Natural killer cell treated with Interleukin-12 subunit alpha and Interleukin-12 subunit beta and Interleukin-15 and Interleukin-18, amount 100 ng/mL, for 72 hours (primary cell): Measurements from ENCODE around the gene PPEF2. TPM values are rescaled to one million over a fixed set of nuclear protein-coding genes. Genes with fewer than 3 reads are reported as not detected.

Experiments
- ATAC-seq, 2 donors: fragments of 150-1000 bp; cut with Tn5 transposase in 1 of 2; sonication (Bioruptor Pico), chemical (Tn5 transposase) in 1 of 2; 2 replicates each; pipeline ENCODE4 v1.10.0; 2021
- DNase-seq: peaks from one replicate; pipeline ENCODE4 v3.0.0; 2022; ENCODE audit warnings: low spot score
- H3K27ac Mint-ChIP-seq, 2 donors: 1 replicate in 1 of 2; 2 replicates in 1 of 2; pipeline ENCODE4 v1.8.0; 2022; ENCODE audit warnings: mixed read lengths in 2 of 2, mild to moderate bottlenecking in 1 of 2, moderate library complexity in 1 of 2
- H3K27me3 Mint-ChIP-seq, 2 donors: 1 replicate in 1 of 2; 2 replicates in 1 of 2; pipeline ENCODE4 v1.8.0; 2022; ENCODE audit warnings: mixed read lengths in 2 of 2
- H3K36me3 Mint-ChIP-seq: one replicate; pipeline ENCODE4 v1.8.0; 2022; ENCODE audit warnings: mixed read lengths
- H3K4me1 Mint-ChIP-seq, 2 donors: 1 replicate in 1 of 2; 2 replicates in 1 of 2; pipeline ENCODE4 v1.8.0; 2022; ENCODE audit warnings: low read depth in 2 of 2, mixed read lengths in 2 of 2, mild to moderate bottlenecking in 1 of 2
- H3K4me3 Mint-ChIP-seq: one replicate; pipeline ENCODE4 v1.8.0; 2022; ENCODE audit warnings: mixed read lengths
- H3K9me3 Mint-ChIP-seq: 2 replicates; pipeline ENCODE4 v1.8.0; 2022; ENCODE audit warnings: mixed read lengths
- total RNA-seq, 2 donors: library from RNA; stranded (reverse); gene quantifications; one replicate each; pipeline ENCODE4 v1.2.3, GENCODE V29; 2022

PPEF2 gene
- total RNA-seq, 2 donors from 2014 or later, result not detected

DNA sequence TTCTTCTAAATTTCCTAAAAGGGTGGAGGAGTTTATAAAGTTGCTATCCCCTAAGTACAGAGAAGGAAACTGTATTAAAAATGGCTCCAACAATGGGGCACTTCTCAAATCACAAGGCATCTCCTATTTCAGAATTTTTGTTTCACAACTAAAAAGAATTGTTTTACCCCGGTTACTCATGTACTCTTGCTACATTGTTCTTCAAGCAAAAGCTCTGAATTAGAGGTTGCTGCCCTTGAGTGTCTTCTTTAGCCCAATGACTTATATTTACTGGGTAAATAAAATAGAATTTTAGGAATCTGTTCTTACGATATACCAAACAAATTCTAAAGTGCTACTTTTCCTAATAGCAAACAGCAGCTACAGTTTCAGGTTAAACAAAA is 67.5 kb downstream of the PPEF2 start:
- no peak overlapping the region for H3K27ac Mint-ChIP-seq
- H3K36me3 Mint-ChIP-seq, result no peaks in the 10 kb centered on the region
- H3K4me1 Mint-ChIP-seq, result no peaks in the 10 kb centered on the region
- DNase-seq (no peak), ATAC-seq (no peak)
- H3K9me3 Mint-ChIP-seq, result no peaks in the 10 kb centered on the region
- H3K4me3 Mint-ChIP-seq, result no peak overlapping the region
- H3K27me3 Mint-ChIP-seq, result peaks cover 0 to 3% of the 10 kb centered on the region in 2 donors

DNA sequence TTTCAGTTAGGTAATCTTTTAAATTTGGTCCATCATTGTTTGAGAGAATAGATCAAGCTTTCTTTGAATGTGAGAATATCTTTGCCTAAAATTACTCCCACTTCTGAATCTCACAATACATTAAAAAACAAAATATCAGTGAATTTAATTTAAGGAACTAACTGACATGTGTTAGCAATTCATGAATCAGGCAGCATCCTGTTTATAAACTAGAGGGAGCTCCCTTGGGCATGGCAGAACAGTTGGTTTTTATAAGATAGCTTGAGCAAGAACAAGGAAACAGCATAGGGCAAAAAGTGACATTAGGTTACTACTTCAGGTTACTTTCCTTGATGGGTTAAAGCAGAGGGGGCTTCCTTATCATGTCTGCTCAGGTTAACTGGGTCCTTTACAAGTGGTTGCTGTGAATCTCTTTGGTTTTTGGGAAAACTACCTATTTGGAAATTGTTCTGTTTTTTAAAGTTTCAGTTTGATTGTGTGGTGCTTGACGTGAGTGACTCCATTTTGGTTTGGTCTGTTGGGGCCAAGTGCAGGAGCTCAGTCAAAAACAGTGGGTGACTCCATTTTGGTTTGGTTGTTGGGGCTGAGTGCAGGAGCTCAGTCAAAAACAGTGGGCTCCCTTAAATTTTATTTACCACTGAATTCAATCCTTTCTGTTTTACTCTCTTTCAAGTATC is 68.0 kb downstream of the PPEF2 start:
- Mint-ChIP-seq H3K9me3 (no peaks in the 10 kb centered on the region), H3K27ac (no peak overlapping the region), H3K4me3 (no peak overlapping the region), H3K4me1 (no peaks in the 10 kb centered on the region), H3K27me3 (peaks cover 0 to 3% of the 10 kb centered on the region in 2 donors), H3K36me3 (no peaks in the 10 kb centered on the region)
- no peak for ATAC-seq
- DNase-seq, result no peak

DNA sequence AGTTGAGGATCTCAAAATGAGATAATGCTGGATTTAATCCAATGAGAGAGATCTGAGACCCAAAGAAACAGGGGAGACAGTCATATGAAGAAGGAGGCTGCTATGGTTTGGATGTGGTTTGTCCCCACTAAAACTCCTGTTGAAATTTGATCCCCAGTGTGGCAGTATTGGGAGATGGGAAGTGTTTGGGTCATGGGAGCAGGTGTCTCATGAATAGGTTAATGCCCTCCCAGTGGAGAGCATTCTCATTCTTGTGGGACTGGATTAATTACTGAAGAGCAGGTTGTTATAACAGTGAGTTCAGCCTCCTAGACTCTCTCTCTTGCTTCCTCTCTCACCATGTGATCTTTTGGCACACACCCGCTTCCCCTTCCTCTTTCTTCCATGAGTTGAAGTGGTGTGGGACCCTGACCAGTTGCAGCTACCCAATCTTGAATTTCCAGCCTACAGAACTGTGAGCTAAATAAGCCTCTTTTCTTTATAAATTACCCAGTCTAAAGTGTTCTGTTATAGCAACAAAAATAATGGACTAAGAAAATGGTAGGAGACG is 70.3 kb downstream of the PPEF2 start:
- no peak for ATAC-seq
- no peaks in the 10 kb centered on the region for H3K4me1 Mint-ChIP-seq
- no peak overlapping the region for H3K27ac Mint-ChIP-seq

DNA sequence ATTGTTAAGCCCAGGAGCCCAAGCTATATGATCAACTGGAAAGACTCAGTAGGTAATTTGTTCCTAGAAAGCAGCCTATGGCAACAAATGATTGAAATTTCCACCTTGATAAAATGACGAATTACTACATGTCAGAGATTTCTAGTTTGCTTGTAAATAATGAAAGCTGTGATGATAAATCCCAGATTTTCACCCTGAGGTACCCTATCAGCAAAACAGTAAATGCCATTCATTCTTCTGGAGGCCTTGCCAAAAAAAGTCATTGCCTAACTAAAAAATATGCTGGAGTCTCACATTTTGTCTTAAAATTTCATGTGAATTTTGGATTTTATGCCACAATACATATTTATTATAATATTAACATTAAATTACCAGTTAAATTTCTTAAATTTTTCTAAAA is 71.3 kb downstream of the PPEF2 start:
- no peak overlapping the region for H3K27ac Mint-ChIP-seq

More for the DNA sequence above, 70.3 kb downstream of the PPEF2 start:
- Mint-ChIP-seq H3K9me3 (no peaks in the 10 kb centered on the region), H3K4me3 (no peak overlapping the region), H3K27me3 (peaks cover 0 to 3% of the 10 kb centered on the region in 2 donors), H3K36me3 (no peaks in the 10 kb centered on the region)
- no peak for DNase-seq

DNA sequence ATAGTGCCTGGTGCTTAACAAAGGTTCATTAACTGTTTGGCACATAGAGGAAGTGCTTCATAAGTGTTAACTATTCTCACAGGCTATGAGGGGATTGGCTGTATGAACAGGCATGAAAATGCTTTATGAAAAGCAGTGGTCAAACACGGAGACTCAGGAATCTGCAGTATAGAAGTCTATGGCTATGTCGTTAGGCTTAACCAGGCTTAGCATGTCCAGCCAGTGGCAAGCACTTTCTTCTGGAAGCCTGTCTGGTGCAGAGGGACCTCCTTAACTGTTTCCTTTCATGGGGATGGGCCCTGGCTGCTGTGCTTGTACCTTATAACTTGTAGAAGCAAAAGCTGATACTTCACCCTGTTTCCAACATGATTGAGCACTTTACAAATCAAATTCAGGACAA is 78.4 kb downstream of the PPEF2 start:
- DNase-seq (no peak), ATAC-seq (no peak)
- Mint-ChIP-seq H3K27me3 (no peaks in the 10 kb centered on the region), H3K36me3 (no peaks in the 10 kb centered on the region), H3K4me3 (no peak overlapping the region), H3K4me1 (no peaks in the 10 kb centered on the region), H3K9me3 (no peaks in the 10 kb centered on the region), H3K27ac (no peak overlapping the region)

More for the DNA sequence above, 71.3 kb downstream of the PPEF2 start:
- ATAC-seq (no peak), DNase-seq (no peak)
- Mint-ChIP-seq H3K9me3 (no peaks in the 10 kb centered on the region), H3K36me3 (no peaks in the 10 kb centered on the region), H3K27me3 (peaks cover 0 to 3% of the 10 kb centered on the region in 2 donors), H3K4me1 (no peaks in the 10 kb centered on the region), H3K4me3 (no peak overlapping the region)

DNA sequence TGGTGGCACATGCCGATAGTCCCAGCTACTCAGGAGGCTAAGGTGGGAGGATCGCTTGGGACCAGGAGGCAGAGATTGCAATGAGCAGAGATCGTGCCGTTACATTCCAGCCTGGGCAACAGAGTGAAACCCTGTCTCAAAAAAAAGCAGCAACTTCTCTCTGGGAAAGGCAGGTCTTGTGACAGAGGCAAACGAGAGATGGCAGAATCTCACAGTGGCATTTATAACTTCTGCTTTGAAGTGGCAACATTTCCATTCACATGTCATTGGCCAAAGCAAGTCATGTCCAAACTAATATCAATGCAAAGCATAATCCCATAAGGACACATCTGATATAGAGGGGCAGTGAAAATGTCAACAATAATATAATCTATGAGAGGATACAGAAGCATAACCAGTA is 79.8 kb downstream of the PPEF2 start:
- Mint-ChIP-seq H3K36me3 (no peaks in the 10 kb centered on the region), H3K9me3 (no peaks in the 10 kb centered on the region), H3K27ac (no peak overlapping the region), H3K27me3 (no peaks in the 10 kb centered on the region), H3K4me1 (no peaks in the 10 kb centered on the region), H3K4me3 (no peak overlapping the region)
- ATAC-seq (no peak), DNase-seq (no peak)

DNA sequence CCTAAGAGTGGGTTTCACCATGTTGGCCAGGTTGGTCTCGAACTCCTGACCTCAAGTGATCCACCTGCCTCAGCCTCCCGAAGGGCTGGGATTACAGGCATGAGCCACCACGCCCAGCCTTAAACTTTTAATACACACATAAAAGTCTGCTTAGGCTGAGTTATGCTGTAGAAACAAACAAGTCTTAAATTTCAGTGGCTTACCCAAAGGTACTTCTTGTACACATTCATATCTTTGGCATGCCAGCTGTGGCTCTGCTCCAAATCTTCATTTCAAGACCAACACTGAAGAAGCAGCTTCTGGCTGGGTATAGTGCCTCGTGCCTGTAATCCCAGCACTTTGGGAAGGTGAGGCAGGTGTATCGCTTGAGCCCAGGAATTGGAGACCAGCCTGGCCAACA is 80.3 kb downstream of the PPEF2 start:
- Mint-ChIP-seq H3K27ac (no peak overlapping the region), H3K4me3 (no peak overlapping the region), H3K4me1 (no peaks in the 10 kb centered on the region), H3K9me3 (no peaks in the 10 kb centered on the region), H3K27me3 (no peaks in the 10 kb centered on the region), H3K36me3 (no peaks in the 10 kb centered on the region)
- ATAC-seq (no peak), DNase-seq (no peak)

DNA sequence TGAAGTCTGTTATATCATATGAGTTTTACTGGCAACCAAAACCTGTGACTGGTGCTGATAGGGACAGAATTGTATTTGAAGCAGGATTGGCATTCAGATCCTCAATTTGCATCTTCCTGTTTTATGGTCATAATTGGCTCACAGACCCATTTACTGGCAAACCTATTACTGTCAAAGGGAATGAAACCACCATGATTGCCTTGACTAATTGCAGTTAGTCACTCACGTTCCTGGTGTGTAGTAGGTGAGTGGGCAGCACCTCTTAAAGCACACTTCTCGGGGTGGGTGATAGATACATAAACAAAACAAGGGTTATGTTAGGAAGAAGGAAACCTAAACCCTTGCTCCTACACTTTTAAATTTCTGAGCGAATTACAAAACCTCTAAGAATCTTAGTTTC is 81.0 kb downstream of the PPEF2 start:
- H3K27me3 Mint-ChIP-seq, result no peaks in the 10 kb centered on the region

DNA sequence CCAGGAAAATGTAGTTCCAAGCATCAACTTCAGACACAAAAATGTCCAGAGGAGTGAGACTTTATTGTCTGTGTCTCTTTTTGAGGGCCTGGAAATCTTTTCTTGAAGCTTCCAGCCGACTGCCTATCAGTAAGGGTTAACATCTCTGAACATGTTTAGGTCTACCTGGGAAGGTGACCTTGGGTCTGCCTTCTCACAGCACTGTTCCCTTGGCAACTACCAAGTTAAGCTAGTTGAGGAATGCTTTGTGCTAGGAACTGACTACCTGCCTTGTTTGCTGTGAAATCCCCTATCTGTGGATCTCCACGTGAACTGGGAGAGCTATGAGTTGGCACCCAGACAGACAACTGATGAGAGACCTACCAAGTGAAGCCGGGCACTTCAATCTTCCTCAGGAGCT is 81.6 kb downstream of the PPEF2 start:
- Mint-ChIP-seq H3K27ac (no peak overlapping the region), H3K4me1 (no peaks in the 10 kb centered on the region), H3K27me3 (no peaks in the 10 kb centered on the region), H3K36me3 (no peaks in the 10 kb centered on the region), H3K9me3 (no peaks in the 10 kb centered on the region), H3K4me3 (no peak overlapping the region)
- ATAC-seq (no peak), DNase-seq (no peak)

More for the DNA sequence above, 81.0 kb downstream of the PPEF2 start:
- Mint-ChIP-seq H3K27ac (no peak overlapping the region), H3K9me3 (no peaks in the 10 kb centered on the region), H3K36me3 (no peaks in the 10 kb centered on the region), H3K4me3 (no peak overlapping the region), H3K4me1 (no peaks in the 10 kb centered on the region)
- ATAC-seq (no peak), DNase-seq (no peak)

DNA sequence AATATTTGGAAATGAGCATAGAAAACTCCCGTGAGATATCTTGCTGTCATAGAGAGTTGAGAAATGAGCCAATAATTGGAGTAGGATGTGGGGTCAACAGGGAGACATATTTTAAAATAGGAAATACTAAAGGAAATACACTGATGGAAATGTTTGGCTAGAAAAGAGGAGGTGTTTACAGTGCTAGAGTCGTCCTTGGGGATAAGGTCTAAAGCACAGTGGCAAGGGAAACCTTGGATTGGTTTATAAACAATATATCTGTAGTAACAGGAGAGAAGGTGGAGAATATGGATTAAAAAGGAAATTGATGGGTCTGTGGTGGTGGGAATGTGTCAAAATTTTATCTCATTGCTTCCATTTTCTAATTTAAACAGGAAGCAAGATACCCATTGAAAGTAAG is 82.1 kb downstream of the PPEF2 start:
- ATAC-seq, result no peak
- Mint-ChIP-seq H3K36me3 (no peaks in the 10 kb centered on the region), H3K9me3 (no peaks in the 10 kb centered on the region), H3K4me3 (no peak overlapping the region), H3K27me3 (no peaks in the 10 kb centered on the region), H3K27ac (no peak overlapping the region), H3K4me1 (no peaks in the 10 kb centered on the region)
- no peak for DNase-seq

DNA sequence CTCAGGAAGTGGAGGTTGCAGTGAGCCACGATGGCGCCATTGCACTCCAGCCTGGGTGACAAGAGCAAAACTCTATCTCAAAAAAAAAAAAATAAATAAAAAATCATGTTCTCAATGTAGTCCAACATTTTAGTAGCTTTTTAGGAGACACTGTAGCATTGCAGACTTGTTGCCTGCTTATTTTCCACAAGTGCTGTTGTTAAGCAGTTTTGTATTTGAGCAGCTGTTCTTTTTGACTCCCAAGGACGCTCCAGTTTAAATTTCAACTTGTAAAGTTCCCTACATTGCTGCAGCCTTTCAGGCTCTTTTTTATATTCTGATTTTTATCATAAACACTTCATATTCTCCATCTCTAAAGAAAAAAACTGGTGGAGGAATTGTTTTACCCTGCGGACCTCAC is 83.1 kb downstream of the PPEF2 start:
- H3K4me3 Mint-ChIP-seq, result no peak overlapping the region
- H3K27me3 Mint-ChIP-seq, result no peaks in the 10 kb centered on the region
- H3K36me3 Mint-ChIP-seq, result peaks cover 7% of the 10 kb centered on the region
- H3K27ac Mint-ChIP-seq, result no peak overlapping the region
- no peaks in the 10 kb centered on the region for H3K4me1 Mint-ChIP-seq
- DNase-seq, result no peak
- no peak for ATAC-seq
- H3K9me3 Mint-ChIP-seq, result no peaks in the 10 kb centered on the region

DNA sequence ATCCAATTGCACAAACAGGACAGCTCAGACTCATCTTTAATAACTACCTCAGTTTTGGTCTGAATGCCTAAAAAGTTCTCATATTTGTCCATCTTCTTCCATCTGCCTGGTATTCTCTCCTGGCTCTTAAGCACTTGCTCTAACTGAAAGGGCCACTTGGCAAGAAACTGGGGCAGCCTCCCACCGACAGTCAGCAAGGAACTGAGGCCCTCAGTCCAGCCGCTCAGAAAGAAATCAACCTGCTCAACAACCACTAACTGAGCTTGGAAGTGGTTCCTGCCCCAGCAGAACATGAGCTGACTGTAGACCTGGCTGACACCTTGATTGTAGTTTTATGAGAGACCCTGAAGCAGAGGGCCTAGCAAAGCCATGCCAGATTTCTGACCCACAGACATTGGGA is 84.4 kb downstream of the PPEF2 start:
- Mint-ChIP-seq H3K36me3 (peaks cover 7% of the 10 kb centered on the region), H3K27me3 (no peaks in the 10 kb centered on the region), H3K9me3 (no peaks in the 10 kb centered on the region), H3K4me1 (no peaks in the 10 kb centered on the region), H3K27ac (no peak overlapping the region), H3K4me3 (no peak overlapping the region)
- ATAC-seq (no peak), DNase-seq (no peak)
